ENCODE data around the gene PPP3R1.

Gene PPP3R1

DNA sequence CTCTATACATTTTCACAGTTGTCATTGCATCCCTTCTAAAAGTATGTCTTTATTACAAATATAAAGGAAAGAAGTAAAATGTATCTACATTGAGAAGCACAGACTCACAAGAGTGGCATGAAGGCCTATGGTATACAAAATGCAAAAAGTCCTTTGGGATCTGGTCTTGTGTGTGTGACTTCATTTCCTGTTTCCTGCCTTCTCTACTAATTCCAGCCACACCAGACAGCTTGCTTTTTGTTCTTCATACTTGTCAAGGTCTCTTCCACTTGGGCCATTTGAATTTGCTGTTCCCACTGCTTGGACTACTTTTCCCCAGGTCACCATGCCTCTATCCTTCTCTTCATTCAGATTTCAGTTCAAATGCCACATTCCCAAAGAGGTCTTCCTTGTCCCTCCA is 101.3 kb downstream of the PPP3R1 start:
- no peak for DNase-seq (ENCODE audit: low read depth in 3 of 3)

GRCh38 chr2:68141875-68142274 is 110.5 kb downstream of the PPP3R1 start:
- no peak for DNase-seq (ENCODE audit: low read depth in 3 of 3)

DNA sequence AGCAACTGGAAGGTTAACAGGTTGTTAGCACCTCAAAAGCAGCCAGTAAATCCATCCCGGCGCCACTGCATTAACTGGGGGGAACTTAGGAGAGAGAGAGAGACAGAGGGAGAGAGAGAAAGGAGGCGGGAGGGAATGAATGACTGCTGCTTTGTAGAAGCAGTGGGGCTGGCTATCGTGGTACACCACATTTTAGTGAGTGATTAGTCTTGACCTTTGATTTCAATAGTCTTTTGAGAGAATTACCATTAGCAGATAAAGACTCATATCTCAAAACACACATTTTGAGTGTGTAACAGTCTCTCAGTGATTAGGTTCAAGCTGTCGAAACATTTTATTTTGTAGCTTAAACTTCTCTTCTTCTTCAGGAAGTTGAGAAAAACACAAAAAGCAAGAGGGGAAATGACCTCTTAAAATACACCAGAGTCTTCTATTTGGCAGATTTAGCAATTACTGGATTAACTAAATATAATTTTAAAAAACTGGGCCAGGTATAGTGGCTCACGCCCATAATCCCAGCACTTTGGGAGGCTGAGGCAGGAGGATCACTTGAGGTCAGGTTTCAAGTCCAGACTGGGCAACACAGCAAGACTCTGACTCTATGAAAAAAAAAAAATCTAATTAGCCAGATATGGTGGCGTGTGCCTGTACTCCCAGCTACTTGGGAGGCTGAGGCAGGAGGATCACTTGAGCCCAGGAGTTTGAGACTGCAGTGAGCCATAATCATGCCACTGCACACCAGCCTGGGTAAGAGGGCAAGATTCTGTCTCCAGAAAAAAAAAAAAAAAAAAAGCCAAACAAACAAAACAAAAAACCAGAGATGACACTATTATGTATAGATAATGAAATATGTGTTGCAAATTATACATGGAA is 116.6 kb downstream of the PPP3R1 start:
- no peak for DNase-seq (ENCODE audit: low read depth in 3 of 3)

GRCh38 chr2:68134554-68134953 is 117.8 kb downstream of the PPP3R1 start:
- DNase-seq (ENCODE audit: low read depth in 3 of 3): no peak

DNA sequence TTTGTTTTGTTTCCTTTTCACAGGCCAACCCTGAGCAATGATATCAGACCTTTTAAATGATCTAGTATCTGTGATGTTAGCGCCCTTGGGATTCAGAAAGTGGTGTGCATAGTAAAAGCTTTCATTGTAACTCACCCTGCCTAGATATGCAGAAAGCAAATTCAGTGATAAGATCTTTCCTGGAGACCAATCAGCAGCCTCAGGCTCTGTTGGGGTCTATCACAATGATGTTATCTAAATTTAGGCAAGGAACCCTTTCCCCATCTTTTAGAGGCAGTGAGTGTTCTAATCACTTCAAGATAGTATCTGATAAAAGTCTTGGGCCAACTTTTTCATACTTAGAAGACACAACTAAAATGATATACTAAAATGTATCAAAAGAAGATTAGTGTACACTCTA is 118.2 kb downstream of the PPP3R1 start:
- no peak for DNase-seq (ENCODE audit: low read depth in 3 of 3)
